Peyer's patch (tissue), 4 donors: ENCODE measurements around the gene POLR3H. TPM values are rescaled to one million over a fixed set of nuclear protein-coding genes. Genes with fewer than 3 reads are reported as not detected.

Experiments used
- DNase-seq, 3 donors: peaks; one replicate each; pipeline ENCODE4 v3.0.0-alpha.2; 2017 to 2019
- H3K27ac ChIP-seq, 4 donors: fragments of 200-600 bp; sonication (generic); one replicate each; pipeline ENCODE4 v1.5.1; 2016 to 2019
- H3K27me3 ChIP-seq, 2 donors: fragments of 200-600 bp; sonication (generic); one replicate each; pipeline ENCODE4 v1.5.1; 2019
- H3K36me3 ChIP-seq, 3 donors: fragments of 200-600 bp; sonication (generic); one replicate each; pipeline ENCODE4 v1.5.1; 2016 to 2019
- H3K4me1 ChIP-seq, 4 donors: fragments of 200-600 bp; sonication (generic); one replicate each; pipeline ENCODE4 v1.5.1; 2016 to 2019
- H3K4me3 ChIP-seq, 4 donors: fragments of 200-600 bp; sonication (generic); 1 replicate in 3 of 4; 2 replicates in 1 of 4; pipeline ENCODE4 v1.5.1; 2016 to 2019; ENCODE audit warnings: mild to moderate bottlenecking in 1 of 4
- H3K9me3 ChIP-seq, 4 donors: fragments of 200-600 bp; sonication (generic); one replicate each; pipeline ENCODE4 v1.5.1; 2016 to 2019; ENCODE audit warnings: mild to moderate bottlenecking in 1 of 4
- POLR2A ChIP-seq, 2 donors: fragments of 450-650 bp; IDR thresholded peaks; one replicate each; pipeline ENCODE4 v1.5.1; 2017; ENCODE audit warnings: antibody characterized with exemption in 2 of 2, mild to moderate bottlenecking in 2 of 2, moderate library complexity in 2 of 2
- total RNA-seq, 4 donors: library from RNA; depleted of rRNA; stranded (reverse); fragments of >200 nt; gene quantifications; one replicate each; pipeline ENCODE4 v1.1.0, GENCODE V29; 2016
- TF ChIP-seq, protein P1 (sequence below), 6 experiments: fragments of 450-650 bp in 4 of 6; fragments of 200-600 bp in 2 of 6; sonication (generic) in 1 of 6; IDR thresholded peaks; one replicate each; pipeline ENCODE4 v1.5.1; 2017 to 2019; ENCODE audit warnings: antibody characterized with exemption in 6 of 6, mild to moderate bottlenecking in 3 of 6, moderate library complexity in 1 of 6

POLR3H gene
- total RNA-seq, 4 donors from 2014 or later, result 9.5 to 14.9 (median 13.0) TPM

DNA sequence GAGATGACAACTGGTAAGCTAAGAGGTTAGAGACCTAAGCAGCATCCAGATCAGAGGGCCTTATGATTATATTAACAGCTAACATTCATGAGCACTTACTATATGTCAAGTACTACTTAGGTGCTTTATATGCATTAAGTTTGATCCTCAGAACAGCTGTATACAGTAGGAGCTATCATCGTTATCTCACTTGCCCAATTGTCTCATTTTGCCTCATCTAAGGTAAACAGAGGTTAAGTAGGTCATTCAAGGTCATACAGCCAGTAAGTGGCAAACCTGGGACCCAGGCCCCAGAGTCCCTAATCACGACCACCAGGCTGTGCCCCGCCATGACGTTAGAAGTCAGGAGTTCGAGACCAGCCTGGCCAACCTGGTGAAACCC lies 4.6 kb upstream of the POLR3H start:
- TF ChIP-seq, protein P1, sequence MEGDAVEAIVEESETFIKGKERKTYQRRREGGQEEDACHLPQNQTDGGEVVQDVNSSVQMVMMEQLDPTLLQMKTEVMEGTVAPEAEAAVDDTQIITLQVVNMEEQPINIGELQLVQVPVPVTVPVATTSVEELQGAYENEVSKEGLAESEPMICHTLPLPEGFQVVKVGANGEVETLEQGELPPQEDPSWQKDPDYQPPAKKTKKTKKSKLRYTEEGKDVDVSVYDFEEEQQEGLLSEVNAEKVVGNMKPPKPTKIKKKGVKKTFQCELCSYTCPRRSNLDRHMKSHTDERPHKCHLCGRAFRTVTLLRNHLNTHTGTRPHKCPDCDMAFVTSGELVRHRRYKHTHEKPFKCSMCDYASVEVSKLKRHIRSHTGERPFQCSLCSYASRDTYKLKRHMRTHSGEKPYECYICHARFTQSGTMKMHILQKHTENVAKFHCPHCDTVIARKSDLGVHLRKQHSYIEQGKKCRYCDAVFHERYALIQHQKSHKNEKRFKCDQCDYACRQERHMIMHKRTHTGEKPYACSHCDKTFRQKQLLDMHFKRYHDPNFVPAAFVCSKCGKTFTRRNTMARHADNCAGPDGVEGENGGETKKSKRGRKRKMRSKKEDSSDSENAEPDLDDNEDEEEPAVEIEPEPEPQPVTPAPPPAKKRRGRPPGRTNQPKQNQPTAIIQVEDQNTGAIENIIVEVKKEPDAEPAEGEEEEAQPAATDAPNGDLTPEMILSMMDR (IDR thresholded peaks at IDR 0.05), result no peak
- TF ChIP-seq POLR2A (IDR thresholded peaks at IDR 0.05), result no peak
- H3K4me3 ChIP-seq, result no peak overlapping the region
- H3K27me3 ChIP-seq, result no peaks in the 10 kb centered on the region
- no peak overlapping the region for H3K27ac ChIP-seq
- no peaks in the 10 kb centered on the region for H3K9me3 ChIP-seq
- H3K4me1 ChIP-seq, result peaks cover 0 to 7% (median 3%) of the 10 kb centered on the region in 4 donors
- DNase-seq, result no peak
- no peaks in the 10 kb centered on the region for H3K36me3 ChIP-seq

DNA sequence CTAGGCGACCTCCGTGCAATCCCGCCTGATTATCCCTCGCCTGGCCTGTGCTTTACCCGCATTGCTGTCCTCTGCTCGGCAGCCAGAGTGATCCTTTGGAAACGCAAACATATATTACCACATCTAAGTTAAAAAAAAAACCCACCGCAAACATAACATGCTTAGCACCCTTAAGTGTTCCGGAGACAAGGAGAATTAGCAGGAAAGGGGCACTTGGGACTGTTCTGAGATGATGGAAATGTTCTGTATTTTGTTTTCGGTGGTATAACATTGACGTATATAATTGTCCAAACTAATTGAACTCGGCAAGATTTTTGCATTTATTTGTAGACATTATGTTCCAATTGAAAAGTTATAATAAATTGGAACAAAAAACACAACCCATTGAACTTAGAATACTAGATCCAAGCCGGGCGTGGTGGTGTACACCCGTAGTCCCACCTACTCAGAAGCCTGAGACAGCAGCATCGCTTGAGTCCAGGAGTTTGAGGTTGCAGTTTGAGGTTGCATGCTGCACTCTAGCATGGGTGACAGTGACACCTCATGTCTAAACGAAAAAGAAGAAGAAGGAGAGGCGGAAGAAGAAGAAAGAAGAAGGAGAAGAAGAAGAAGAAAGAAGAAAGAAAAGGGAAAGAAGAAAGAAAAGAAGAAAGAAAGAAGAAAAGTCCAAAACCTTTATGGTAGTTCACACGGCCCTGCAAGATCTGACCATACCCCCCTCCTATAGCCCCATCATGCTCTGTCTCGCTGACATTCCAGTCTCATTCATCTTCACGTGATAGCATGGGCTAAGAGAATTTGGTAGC lies 604 bp upstream of the POLR3H start:
- DNase-seq, result no peak
- no peak for TF ChIP-seq POLR2A (IDR thresholded peaks at IDR 0.05)
- TF ChIP-seq, protein P1 (IDR thresholded peaks at IDR 0.05), result no peak
- Histone ChIP-seq H3K4me1 (peaks cover 0 to 31% (median 13%) of the 10 kb centered on the region in 4 donors), H3K27me3 (no peaks in the 10 kb centered on the region), H3K9me3 (no peaks in the 10 kb centered on the region), H3K36me3 (no peaks in the 10 kb centered on the region), H3K4me3 (peak overlapping the region; percentile 65 to 97 (median 84)), H3K27ac (peak overlapping the region in 2 of 4 donors; percentile 88)

DNA sequence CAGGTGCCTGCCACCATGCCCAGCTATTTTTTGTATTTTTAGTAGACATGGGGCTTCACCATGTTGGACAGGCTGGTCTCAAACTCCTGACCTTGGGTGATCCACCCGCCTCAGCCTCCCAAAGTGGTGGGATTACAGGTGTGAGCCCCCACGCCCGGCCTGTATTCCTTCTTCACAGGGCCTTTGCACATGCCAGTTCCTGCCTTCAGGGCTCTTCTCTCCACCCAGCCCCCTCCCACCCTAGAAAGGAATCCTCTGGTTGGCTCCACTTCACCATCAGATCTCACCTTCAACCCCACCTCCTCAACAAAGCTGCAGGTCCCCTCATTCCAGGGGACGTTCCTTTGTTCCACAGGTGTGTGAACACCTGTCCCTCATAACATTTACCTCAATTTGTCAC lies 2.0 kb downstream of the POLR3H start:
- H3K9me3 ChIP-seq, result no peaks in the 10 kb centered on the region
- no peak for TF ChIP-seq POLR2A (IDR thresholded peaks at IDR 0.05)
- TF ChIP-seq, protein P1 (IDR thresholded peaks at IDR 0.05), result no peak
- no peak for DNase-seq
- H3K27me3 ChIP-seq, result no peaks in the 10 kb centered on the region
- H3K4me1 ChIP-seq, result peaks cover 0 to 35% (median 13%) of the 10 kb centered on the region in 4 donors
- no peak overlapping the region for H3K27ac ChIP-seq
- H3K36me3 ChIP-seq, result no peaks in the 10 kb centered on the region
- H3K4me3 ChIP-seq, result no peak overlapping the region

DNA sequence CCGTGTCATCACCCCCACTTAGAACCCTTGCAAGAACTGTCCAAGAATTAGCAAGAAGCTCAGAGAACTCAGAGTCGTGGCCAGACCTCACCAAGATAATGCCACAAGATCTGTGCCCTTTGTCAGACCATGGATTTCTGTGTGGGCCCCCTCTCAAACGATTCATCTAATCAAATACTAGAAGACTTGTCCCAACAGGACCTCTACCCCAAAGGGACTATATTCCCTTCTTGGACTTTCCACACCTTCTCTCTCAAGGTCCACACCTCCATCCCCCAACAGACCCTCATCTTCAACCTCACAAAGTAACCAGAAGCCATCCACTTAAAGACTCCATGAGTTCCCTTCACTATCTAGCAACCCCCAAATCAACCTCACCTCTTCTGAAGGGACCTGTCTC lies 2.8 kb downstream of the POLR3H start:
- TF ChIP-seq, protein P1 (IDR thresholded peaks at IDR 0.05), result no peak
- no peak for TF ChIP-seq POLR2A (IDR thresholded peaks at IDR 0.05)
- H3K4me1 ChIP-seq, result peaks cover 0 to 35% (median 13%) of the 10 kb centered on the region in 4 donors

DNA sequence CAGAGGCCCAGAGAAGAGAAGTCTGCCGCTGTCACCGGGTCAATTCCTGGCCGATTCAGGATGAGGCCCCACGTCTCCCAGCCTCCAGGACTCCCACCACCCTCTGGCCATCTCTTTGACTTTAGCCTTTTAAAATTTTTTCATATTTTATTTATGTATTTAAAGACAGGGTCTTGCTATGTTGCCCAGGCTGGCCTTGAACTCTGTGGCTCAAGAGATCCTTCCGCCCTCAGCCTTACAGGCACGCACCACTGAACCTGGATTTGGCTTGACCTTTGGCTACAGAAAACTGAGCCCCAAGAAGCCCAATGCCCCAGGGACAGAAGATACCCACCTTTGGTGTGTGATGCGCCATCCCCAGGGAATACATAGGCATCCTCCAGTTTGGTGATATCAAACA lies 3.9 kb downstream of the POLR3H start:
- TF ChIP-seq, protein P1 (IDR thresholded peaks at IDR 0.05), result no peak
- TF ChIP-seq POLR2A (IDR thresholded peaks at IDR 0.05), result no peak

More for the DNA sequence above, 2.8 kb downstream of the POLR3H start:
- no peak overlapping the region for H3K4me3 ChIP-seq
- H3K27ac ChIP-seq, result no peak overlapping the region
- H3K9me3 ChIP-seq, result no peaks in the 10 kb centered on the region
- H3K36me3 ChIP-seq, result no peaks in the 10 kb centered on the region
- no peak for DNase-seq
- no peaks in the 10 kb centered on the region for H3K27me3 ChIP-seq

More for the DNA sequence above, 3.9 kb downstream of the POLR3H start:
- Histone ChIP-seq H3K27me3 (no peaks in the 10 kb centered on the region), H3K36me3 (no peaks in the 10 kb centered on the region), H3K27ac (no peak overlapping the region), H3K9me3 (no peaks in the 10 kb centered on the region), H3K4me1 (peaks cover 0 to 35% (median 13%) of the 10 kb centered on the region in 4 donors), H3K4me3 (no peak overlapping the region)
- DNase-seq, result no peak
